GM18951 (cell line): Measurements from ENCODE around the gene SFSWAP.
"Not testable (repeated sequence)": the region's sequence is repeated elsewhere in the genome, so short reads cannot be mapped to it uniquely, and the experiment has no call there.

Source experiments
- POLR2A ChIP-seq: IDR thresholded peaks from 4 replicates; pipeline ENCODE4 v1.6.1; 2011; ENCODE audit warnings: mild to moderate bottlenecking; ENCODE audit not compliant: insufficient read length, insufficient read depth; ENCODE audit errors: extremely low read depth
- in situ Hi-C: fragments of 300-500 bp; cut with MboI; formaldehyde crosslinking; loops from one replicate; pipeline ENCODE4 v1.12.0; 2022; ENCODE audit warnings: low sequenced_read_pairs, mixed read lengths, inconsistent platforms; ENCODE audit not compliant: unreplicated experiment

SFSWAP gene

DNA sequence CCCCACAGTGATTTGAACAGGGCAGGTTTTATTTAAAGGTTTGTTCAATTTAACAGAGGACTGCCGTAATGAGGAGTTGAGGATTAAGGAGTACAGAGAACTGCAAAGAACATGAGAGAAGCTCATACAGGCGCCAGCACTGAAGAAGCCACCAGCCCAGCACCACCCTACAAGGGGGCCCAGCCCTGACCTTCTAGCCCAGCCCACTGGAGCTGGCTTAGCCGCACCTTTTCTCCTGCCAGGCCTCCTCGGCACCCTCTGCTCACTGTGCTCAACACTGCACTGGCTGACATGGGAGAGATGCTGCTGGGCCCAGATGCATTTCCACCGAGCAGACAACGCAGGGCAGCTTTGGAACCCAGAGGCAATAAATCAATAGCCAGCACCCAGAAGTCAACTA lies 36.5 kb upstream of the SFSWAP start:
- TF ChIP-seq POLR2A: no peak
- in situ Hi-C loops: no loop called here

- TF ChIP-seq POLR2A: no peak
- in situ Hi-C loops: no loop called here
Observed at GRCh38 chr12:131675126-131676080, 35.5 kb upstream of the SFSWAP start.

DNA sequence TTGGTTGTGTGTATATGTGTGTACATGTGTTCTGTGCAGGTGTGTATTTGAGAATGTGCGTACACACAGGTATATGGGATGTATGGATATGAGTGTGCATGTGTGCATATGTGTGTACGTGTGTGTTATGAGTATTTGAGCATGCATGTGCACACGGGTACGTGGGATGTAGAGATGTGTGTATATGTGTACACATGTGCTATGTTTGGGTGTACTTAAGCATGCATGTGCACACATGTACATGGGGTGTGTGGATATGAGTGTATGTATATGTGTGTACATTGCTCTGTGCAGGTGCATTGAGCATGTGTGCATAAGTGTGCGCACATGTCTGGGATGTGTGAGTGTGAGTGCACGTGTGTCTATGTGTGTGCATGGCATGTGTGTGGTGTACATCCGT lies 34.3 kb upstream of the SFSWAP start:
- no peak for TF ChIP-seq POLR2A

DNA sequence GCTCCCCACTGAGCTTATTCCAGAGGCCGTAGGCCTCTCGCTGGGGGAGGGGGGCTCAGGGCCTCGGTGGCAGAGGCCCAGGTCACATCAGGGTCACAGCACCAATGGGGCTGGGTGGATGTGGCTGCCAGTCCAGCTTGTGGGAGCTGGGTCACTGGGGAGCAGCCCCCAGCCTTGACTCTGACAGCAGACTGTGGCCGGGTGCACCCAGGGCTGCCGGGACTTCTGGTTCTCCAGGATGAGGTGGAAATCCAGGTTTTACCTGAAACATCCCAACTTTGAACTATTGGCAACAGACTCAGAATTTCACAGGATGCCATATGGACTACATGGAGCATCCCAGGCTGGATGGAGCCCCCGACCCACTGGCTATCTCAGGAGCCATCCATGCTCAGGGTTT lies 33.8 kb upstream of the SFSWAP start:
- in situ Hi-C loops: not testable (repeated sequence)

More for the DNA sequence above, 34.3 kb upstream of the SFSWAP start:
- in situ Hi-C loops: no loop called here

GRCh38 chr12:131677699-131678098 lies 33.2 kb upstream of the SFSWAP start:
- no peak for TF ChIP-seq POLR2A
- in situ Hi-C loops: no loop called here

- in situ Hi-C loops: not testable (repeated sequence)
Observed at GRCh38 chr12:131678389-131679181, 32.3 kb upstream of the SFSWAP start.

- in situ Hi-C loops: not testable (repeated sequence)
Observed at GRCh38 chr12:131679186-131679585, 31.7 kb upstream of the SFSWAP start.

DNA sequence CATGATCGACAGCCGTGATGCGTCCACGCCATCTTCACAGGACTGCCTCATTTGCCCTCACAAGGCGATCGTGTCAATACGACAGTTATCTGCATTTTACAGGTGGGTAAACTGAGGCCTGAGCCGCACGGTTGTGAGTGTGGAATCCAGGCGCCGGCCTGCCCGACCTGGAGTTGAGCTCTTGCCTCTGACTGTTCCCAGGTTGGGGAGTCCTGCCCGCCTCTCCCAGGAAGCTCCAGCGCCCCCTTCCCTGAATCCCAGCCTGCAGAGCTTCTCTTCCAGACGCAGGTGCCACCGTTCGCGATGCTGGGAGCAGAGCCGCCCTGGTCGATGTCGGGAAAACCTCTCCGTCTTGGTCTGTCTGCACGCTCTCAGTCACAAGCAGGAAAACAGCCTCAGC lies 31.1 kb upstream of the SFSWAP start:
- in situ Hi-C loops: not testable (repeated sequence)

GRCh38 chr12:131680392-131681256 lies 30.3 kb upstream of the SFSWAP start:
- in situ Hi-C loops: not testable (repeated sequence)

GRCh38 chr12:131681257-131681620 lies 29.7 kb upstream of the SFSWAP start:
- TF ChIP-seq POLR2A: no peak
- in situ Hi-C loops: no loop called here

GRCh38 chr12:131681746-131682509 lies 29.0 kb upstream of the SFSWAP start:
- in situ Hi-C loops: not testable (repeated sequence)

DNA sequence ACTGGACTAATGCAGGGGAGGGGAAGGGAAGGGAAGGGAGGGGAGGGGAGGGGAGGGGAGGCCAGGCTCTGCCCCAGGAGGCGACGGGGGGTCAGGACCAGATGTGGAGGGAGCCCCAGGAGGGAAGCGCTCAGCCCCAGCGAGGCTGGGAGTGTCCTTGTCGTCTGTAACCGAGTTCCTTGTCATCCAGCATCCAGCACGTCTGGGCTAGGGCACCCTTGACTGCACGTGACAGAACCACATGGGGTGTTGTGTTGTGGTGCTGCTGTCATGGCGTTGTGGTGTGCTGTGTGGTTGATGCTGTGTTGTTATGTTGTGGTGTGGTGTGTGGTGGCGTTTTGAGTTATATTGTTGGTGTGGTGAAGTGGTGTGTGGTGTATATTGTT lies 28.4 kb upstream of the SFSWAP start:
- in situ Hi-C loops: no loop called here
- no peak for TF ChIP-seq POLR2A
